AG09319 (cell line): ENCODE results near the gene MYO10.

Experiments
- DNase-seq: peaks from one replicate; pipeline ENCODE4 v3.0.0-alpha.2; 2010; ENCODE audit warnings: low read depth; ENCODE audit errors: extremely low read depth
- TF ChIP-seq, protein P1 (sequence below): IDR thresholded peaks from 2 replicates; pipeline ENCODE4 v1.5.1; 2011; ENCODE audit warnings: low read depth, mild to moderate bottlenecking, inconsistent platforms, low read length, moderate library complexity

The MYO10 gene

DNA sequence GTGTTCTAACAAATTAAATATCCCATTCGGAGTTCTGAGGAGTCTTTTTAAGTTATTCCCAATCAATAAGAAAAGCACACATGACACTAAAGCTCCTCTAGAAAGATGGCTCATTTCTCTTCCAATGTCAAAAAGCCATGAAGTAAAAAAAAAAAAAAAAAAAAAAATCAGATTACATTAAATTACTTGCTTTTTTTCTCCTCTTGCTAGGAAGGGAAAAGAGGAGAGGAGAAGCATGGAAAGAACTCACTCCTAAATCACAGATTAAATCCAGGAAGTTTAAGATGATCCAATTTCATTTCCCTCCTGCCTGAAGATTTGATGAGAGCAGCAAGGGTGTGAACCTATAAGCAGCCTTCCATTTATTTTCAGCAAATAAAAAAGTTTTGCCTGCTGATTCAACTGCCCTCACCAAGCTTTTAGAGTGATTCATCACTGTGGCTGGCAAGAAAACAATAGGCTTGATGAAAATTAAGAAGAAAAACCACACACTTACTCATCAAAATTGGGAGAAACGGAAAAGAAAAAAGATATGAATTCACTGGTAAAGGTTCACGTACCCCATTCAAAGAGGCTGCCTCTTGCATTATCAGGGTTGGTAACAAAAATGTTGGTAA is 19.7 kb downstream of the MYO10 start:
- TF ChIP-seq, protein P1, sequence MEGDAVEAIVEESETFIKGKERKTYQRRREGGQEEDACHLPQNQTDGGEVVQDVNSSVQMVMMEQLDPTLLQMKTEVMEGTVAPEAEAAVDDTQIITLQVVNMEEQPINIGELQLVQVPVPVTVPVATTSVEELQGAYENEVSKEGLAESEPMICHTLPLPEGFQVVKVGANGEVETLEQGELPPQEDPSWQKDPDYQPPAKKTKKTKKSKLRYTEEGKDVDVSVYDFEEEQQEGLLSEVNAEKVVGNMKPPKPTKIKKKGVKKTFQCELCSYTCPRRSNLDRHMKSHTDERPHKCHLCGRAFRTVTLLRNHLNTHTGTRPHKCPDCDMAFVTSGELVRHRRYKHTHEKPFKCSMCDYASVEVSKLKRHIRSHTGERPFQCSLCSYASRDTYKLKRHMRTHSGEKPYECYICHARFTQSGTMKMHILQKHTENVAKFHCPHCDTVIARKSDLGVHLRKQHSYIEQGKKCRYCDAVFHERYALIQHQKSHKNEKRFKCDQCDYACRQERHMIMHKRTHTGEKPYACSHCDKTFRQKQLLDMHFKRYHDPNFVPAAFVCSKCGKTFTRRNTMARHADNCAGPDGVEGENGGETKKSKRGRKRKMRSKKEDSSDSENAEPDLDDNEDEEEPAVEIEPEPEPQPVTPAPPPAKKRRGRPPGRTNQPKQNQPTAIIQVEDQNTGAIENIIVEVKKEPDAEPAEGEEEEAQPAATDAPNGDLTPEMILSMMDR, result no peak
- peak; percentile 78 for DNase-seq

DNA sequence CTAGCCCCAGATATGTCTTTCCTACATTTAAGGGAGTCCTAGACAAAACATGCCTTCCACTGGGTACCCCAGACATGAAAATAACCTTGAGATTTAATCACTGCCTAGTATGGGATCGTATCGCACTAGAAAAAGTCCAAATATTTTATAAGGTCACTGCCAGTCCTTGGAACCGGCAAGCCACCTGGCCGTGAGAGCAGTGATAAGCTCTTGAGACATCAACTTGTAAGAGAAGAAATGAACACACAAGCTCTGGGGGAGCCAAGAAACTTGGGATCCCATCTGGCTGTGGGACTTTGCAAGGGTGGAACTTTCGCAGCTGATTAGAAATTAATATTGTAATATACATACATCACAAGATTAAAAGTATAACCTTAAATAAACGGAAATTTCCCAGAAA is 21.5 kb downstream of the MYO10 start:
- TF ChIP-seq, protein P1, result no peak
- DNase-seq, result no peak

DNA sequence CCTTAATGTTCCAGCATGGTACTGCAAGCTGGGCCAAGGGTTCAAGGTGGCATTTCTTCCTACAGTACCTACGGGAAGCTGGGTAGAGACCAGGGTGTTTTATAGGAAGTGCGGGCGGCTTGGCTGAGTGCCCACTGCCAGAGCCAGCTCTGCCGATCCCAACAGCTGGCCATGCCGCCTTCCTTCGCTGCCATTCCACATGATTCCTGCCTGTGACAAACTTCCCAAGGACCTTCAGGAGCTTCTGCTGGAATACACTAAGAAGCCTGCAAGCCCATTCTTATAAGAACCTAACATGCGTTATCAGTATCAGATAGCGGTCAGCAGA is 22.0 kb downstream of the MYO10 start:
- DNase-seq, result no peak
- TF ChIP-seq, protein P1, result no peak

DNA sequence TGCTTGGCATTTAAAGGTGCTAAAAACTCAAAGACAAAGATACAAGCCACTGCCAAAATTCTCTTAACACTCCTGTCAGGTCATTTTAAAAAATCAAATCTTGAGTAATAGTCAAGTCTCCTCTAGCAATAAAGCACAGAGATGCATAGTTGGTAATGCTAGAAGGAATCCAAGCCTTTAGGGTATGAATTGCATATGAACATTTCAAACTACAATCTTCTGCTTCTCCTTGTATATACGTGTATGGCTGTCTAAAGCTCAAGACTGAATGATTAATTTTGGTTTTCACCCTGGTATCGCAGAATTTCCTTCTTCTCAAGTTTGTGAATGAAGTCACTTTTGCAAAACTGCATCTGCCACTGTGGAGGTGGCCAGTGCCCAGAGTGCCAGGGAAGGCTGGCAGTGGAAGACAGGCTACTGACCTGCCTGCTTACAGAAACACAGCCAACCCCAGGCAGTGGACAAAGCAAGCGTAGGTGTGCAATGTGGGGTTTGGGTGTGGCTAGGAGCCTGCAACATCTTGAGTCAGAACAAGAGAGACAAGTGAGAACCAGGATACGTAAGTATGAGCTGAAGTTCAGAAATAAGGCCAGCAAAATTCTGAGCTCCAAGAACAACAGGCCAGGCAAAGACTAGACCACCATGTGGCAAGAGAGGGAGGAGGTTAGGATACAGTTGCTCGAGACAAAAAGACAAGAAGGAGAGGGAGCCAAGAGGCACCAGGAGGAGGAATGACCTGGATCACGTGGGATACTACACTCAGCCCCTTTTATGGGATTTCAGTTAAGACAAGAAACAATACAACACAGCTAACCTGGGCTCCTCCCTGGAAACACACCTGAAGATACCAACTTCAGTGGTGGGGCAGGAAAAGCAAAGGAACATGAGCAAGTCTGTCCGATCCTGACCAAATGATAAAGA is 22.6 kb downstream of the MYO10 start:
- TF ChIP-seq, protein P1, result no peak
- DNase-seq, result no peak

DNA sequence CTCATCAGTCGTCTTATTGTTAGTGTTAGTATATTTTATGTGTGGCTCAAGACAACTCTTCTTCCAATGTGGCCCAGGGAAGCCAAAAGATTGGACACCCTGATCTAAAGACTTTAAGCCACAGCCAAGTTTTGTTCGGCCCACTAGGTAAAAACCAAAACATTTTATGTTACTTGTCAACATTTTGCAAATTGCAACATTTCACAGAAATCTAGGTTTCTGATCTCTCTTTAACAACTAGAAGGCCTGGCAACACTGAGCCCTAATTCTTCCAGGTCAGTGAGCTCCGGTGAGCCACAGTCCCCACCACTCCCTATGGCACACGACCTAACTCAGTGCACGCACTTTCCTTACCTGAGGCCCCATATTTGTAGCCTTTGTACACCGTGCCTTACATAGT is 24.0 kb downstream of the MYO10 start:
- DNase-seq, result no peak
- TF ChIP-seq, protein P1, result no peak

DNA sequence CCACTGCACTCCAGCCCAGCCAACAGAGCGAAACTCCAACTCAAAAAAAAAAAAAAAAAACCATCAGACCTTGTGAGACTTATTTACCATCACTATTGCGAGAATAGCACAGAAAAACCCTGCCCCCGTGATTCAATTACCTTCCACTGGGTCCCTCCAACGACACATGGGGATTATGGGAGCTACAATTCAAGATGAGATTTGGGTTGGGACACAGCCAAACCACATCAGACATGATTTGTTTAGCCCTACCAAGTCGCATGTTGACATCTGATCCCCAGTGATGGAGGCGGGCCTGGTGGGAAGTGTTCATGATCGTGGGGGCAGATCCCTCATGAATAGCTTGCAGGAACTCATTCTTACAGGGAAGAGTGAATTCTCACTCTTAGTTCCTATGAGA is 26.6 kb downstream of the MYO10 start:
- TF ChIP-seq, protein P1, result no peak
- no peak for DNase-seq

DNA sequence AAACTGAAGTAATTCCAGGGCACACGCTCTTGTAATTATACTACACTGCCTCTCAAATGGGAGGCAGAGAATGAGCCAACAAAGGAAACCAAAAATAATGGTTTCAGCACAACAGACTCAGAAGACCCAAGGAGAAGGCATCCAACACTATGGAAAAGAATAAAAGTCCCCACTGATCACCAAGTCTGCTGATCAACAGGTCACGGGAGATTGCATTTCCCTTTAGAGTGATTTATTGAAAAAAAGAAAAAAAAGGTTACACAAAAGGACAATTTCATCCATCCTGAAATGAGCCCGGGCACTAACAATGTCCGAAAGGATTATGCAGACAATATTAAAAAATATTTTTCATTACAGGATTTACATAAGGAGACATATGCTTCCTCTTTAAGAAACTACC is 28.8 kb downstream of the MYO10 start:
- TF ChIP-seq, protein P1, result no peak
- no peak for DNase-seq
